Measurements from ENCODE around the gene NAGK. TPM values are rescaled to one million over a fixed set of nuclear protein-coding genes. Genes with fewer than 3 reads are reported as not detected.

NAGK gene
- total and polyA plus RNA-seq, 2 experiments from 2014 or later, result 47.0 to 55.6 TPM

DNA sequence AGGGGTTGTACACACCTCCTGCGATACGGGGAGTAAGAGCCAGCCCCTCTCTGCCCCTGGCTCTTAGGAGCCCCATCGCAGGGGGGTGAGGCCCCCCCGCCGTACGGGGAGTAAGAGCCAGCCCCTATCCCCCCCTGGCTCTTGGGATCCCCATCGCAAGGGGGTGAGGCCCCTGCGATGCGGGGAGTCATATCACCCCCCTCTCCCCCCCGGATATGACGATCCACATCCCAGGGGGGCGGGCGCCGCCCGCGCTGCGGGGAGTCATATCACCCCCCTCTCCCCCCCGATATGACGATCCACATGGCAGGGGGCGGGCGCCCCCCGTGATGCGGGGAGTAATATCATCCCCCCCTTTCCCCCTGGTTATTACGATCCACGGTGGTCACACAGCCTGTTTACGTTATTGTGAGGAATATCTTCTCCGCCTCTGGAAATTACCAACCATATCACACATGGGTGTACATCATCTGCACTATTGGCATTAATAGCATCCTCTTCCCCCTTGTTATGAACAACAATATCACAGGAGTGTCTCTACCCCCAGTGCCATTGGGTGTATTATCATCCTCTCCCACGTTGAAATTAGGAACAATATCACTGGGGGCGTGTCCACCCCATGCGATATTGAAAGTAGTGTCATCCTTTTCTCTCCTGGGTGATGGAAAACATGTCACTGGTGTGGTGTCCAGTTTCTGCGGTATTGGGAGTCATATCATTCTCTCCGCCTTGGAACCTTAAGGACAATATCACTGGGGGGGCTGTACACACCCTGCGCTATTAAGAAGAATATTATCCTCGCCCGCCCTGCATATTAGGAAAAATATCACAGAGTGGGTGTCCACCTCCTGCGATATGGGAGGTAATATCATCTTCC, 24.7 kb upstream of the NAGK start (continued):
- TF ChIP-seq ZNF331 (CRISPR knock-in tag; IDR thresholded peaks at IDR 0.05; ENCODE audit: low read depth), result no peak
- TF ChIP-seq CREB1 (CRISPR knock-in tag; IDR thresholded peaks at IDR 0.05; ENCODE audit: low read depth), result no peak
- TF ChIP-seq, protein P1, sequence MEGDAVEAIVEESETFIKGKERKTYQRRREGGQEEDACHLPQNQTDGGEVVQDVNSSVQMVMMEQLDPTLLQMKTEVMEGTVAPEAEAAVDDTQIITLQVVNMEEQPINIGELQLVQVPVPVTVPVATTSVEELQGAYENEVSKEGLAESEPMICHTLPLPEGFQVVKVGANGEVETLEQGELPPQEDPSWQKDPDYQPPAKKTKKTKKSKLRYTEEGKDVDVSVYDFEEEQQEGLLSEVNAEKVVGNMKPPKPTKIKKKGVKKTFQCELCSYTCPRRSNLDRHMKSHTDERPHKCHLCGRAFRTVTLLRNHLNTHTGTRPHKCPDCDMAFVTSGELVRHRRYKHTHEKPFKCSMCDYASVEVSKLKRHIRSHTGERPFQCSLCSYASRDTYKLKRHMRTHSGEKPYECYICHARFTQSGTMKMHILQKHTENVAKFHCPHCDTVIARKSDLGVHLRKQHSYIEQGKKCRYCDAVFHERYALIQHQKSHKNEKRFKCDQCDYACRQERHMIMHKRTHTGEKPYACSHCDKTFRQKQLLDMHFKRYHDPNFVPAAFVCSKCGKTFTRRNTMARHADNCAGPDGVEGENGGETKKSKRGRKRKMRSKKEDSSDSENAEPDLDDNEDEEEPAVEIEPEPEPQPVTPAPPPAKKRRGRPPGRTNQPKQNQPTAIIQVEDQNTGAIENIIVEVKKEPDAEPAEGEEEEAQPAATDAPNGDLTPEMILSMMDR (conservative IDR thresholded peaks at IDR 0.05; ENCODE audit: low read depth in 2 of 2), result no peak
- TF ChIP-seq STAT1 (IDR thresholded peaks at IDR 0.05; ENCODE audit: unreplicated experiment), result no peak
- TF ChIP-seq ZNF114 (CRISPR knock-in tag; IDR thresholded peaks at IDR 0.05), result no peak
- TF ChIP-seq POLR2AphosphoS5 (IDR thresholded peaks at IDR 0.05; ENCODE audit: low read depth), result no peak
- no peak for TF ChIP-seq NANOG (IDR thresholded peaks at IDR 0.05; ENCODE audit: borderline replicate concordance)
- TF ChIP-seq EZH2phosphoT487 (IDR thresholded peaks at IDR 0.05; ENCODE audit: unreplicated experiment), result no peak
- TF ChIP-seq JUNB (IDR thresholded peaks at IDR 0.05; ENCODE audit: unreplicated experiment), result no peak
- TF ChIP-seq, protein P2, sequence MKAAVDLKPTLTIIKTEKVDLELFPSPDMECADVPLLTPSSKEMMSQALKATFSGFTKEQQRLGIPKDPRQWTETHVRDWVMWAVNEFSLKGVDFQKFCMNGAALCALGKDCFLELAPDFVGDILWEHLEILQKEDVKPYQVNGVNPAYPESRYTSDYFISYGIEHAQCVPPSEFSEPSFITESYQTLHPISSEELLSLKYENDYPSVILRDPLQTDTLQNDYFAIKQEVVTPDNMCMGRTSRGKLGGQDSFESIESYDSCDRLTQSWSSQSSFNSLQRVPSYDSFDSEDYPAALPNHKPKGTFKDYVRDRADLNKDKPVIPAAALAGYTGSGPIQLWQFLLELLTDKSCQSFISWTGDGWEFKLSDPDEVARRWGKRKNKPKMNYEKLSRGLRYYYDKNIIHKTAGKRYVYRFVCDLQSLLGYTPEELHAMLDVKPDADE (IDR thresholded peaks at IDR 0.05), result no peak

DNA sequence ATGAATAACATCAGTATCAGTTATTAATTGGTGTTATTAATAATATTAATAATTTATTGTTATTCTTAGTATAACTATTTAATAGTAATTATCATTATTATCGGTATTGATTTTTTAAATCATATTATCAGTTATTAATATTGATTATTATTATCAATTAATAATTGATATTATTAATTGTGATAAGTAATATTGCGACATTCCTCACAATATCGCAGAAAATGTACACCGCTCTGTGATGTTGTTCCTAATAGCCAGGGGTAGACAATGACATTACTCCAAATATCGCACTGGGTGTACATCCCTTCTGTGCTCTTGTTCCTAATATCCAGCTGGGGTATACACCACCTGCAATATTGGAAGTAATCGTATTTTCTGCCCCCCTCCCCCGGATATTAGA, 23.3 kb upstream of the NAGK start:
- Histone ChIP-seq H3K4me2 (no peak overlapping the region), H3F3A (replicated peaks; ENCODE audit: low read depth) (no peaks in the 10 kb centered on the region), H3K27me3 (ENCODE audit: insufficient read depth) (no peaks in the 10 kb centered on the region), H3K4me3 (no peak overlapping the region), H3K36me3 (ENCODE audit: insufficient read depth) (no peaks in the 10 kb centered on the region), H3K9me2 (ENCODE audit: insufficient read depth) (no peaks in the 10 kb centered on the region), H3K79me2 (replicated peaks; ENCODE audit: insufficient read depth) (no peaks in the 10 kb centered on the region), H4K20me1 (replicated peaks; ENCODE audit: insufficient read depth) (no peaks in the 10 kb centered on the region), H2AFZ (no peak overlapping the region), H3K4me1 (ENCODE audit: insufficient read depth) (no peaks in the 10 kb centered on the region), H3K27ac (ENCODE audit: low read depth) (no peak overlapping the region)
- Mint-ChIP-seq H3K27ac (no peak overlapping the region), H3K36me3 (ENCODE audit: low read depth) (no peaks in the 10 kb centered on the region), H3K4me3 (no peak overlapping the region), H3K9me3 (no peaks in the 10 kb centered on the region), H3K4me1 (peaks cover 4% of the 10 kb centered on the region; the same call in 2 of the 3 replicates), H3K27me3 (ENCODE audit: insufficient read depth, low read depth, poor library complexity) (no peaks in the 10 kb centered on the region)
- ATAC-seq (no peak), DNase-seq (ENCODE audit: low spot score) (no peak)
- TF ChIP-seq ZNF331 (CRISPR knock-in tag; IDR thresholded peaks at IDR 0.05; ENCODE audit: low read depth) (no peak), EZH2phosphoT487 (IDR thresholded peaks at IDR 0.05; ENCODE audit: unreplicated experiment) (no peak), ZNF114 (CRISPR knock-in tag; IDR thresholded peaks at IDR 0.05) (no peak), NANOG (IDR thresholded peaks at IDR 0.05; ENCODE audit: borderline replicate concordance) (no peak), POLR2AphosphoS5 (IDR thresholded peaks at IDR 0.05; ENCODE audit: low read depth) (no peak), JUNB (IDR thresholded peaks at IDR 0.05; ENCODE audit: unreplicated experiment) (no peak), CREB1 (CRISPR knock-in tag; IDR thresholded peaks at IDR 0.05; ENCODE audit: low read depth) (no peak), EZH2 (IDR thresholded peaks at IDR 0.05; ENCODE audit: low read depth, unreplicated experiment) (no peak), STAT1 (IDR thresholded peaks at IDR 0.05; ENCODE audit: unreplicated experiment) (no peak)
- TF ChIP-seq, protein P3, sequence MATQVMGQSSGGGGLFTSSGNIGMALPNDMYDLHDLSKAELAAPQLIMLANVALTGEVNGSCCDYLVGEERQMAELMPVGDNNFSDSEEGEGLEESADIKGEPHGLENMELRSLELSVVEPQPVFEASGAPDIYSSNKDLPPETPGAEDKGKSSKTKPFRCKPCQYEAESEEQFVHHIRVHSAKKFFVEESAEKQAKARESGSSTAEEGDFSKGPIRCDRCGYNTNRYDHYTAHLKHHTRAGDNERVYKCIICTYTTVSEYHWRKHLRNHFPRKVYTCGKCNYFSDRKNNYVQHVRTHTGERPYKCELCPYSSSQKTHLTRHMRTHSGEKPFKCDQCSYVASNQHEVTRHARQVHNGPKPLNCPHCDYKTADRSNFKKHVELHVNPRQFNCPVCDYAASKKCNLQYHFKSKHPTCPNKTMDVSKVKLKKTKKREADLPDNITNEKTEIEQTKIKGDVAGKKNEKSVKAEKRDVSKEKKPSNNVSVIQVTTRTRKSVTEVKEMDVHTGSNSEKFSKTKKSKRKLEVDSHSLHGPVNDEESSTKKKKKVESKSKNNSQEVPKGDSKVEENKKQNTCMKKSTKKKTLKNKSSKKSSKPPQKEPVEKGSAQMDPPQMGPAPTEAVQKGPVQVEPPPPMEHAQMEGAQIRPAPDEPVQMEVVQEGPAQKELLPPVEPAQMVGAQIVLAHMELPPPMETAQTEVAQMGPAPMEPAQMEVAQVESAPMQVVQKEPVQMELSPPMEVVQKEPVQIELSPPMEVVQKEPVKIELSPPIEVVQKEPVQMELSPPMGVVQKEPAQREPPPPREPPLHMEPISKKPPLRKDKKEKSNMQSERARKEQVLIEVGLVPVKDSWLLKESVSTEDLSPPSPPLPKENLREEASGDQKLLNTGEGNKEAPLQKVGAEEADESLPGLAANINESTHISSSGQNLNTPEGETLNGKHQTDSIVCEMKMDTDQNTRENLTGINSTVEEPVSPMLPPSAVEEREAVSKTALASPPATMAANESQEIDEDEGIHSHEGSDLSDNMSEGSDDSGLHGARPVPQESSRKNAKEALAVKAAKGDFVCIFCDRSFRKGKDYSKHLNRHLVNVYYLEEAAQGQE (IDR thresholded peaks at IDR 0.05; ENCODE audit: unreplicated experiment), result no peak
- TF ChIP-seq, protein P1 (conservative IDR thresholded peaks at IDR 0.05; ENCODE audit: low read depth in 2 of 2), result no peak

Measured in GM23338 (cell line).